Effector CD4-positive, alpha-beta T cell (primary cell): ENCODE measurements around the gene C11orf52.
A peak's percentile ranks its signal among the peaks of the same experiment; 100 is the strongest.
"Not testable (repeated sequence)": the region's sequence is repeated elsewhere in the genome, so short reads cannot be mapped to it uniquely, and the experiment has no call there.

Experiments used
- DNase-seq: peaks from one replicate; pipeline ENCODE4 v3.0.0-alpha.2; 2020

The C11orf52 gene

GRCh38 chr11:111913031-111913861 is 5.5 kb upstream of the C11orf52 start:
- no peak for DNase-seq

- DNase-seq, result no peak
Measured at GRCh38 chr11:111913997-111914396, 4.7 kb upstream of the C11orf52 start.

DNA sequence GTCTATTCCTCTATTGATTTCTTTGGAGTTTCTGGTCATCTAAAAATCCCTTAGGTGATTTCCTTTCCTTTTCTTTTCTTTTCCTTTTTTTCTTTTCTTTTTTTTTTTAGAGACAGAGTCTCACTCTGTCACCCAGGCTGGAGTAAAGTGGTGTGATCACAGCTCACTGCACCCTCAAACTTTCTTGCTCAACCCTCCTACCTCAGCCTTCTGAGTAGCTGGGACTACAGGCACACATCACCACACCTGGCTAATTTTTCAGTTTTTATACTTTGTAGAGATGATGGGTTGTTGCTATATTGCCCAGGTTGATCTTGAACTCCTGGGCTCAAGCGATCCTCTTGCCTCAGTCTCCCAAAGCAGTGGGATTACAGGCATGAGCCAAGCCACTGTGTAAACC is 1.9 kb upstream of the C11orf52 start:
- DNase-seq, result no peak

- no peak for DNase-seq
Measured at GRCh38 chr11:111917312-111917711, 1.4 kb upstream of the C11orf52 start.

GRCh38 chr11:111917788-111918187 is 925 bp upstream of the C11orf52 start:
- DNase-seq, result no peak

DNA sequence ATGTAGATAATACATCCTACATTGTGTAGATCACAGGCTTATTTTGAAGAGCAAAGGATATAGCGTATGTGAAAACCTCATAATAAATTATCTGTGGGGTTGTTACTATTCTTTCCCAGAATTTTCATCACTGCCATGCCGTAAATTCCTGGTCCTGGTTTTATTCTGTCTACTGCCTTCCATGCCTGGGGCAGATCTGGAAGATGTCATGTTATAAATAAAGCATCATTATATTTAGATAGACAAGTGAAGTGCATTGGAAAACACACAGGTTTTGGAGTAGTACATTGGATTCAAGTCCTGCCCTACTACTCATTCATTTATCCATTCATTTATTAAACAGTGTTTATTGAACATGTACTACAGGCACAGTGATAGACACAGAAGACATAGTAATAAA is 2.2 kb downstream of the C11orf52 start:
- no peak for DNase-seq

GRCh38 chr11:111921541-111922230 is 3.0 kb downstream of the C11orf52 start:
- no peak for DNase-seq

DNA sequence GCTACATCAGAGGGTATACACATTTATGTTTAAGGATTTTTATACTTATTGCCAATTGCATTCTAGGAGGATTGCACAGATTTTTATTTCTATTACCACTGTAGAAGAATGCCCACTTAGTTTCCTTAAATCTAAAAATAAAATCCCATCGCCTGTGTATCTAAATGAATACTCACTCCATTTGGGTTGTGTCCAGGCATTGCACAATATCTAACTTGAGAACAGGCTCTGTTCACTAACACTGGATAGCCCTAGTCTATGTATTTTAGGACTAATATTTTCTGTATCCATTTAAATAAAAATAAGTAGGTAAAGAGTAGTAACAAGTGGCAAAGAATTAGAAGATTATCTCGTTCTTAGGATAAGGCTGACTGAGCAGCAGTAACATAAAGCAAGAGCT is 4.1 kb downstream of the C11orf52 start:
- no peak for DNase-seq

DNA sequence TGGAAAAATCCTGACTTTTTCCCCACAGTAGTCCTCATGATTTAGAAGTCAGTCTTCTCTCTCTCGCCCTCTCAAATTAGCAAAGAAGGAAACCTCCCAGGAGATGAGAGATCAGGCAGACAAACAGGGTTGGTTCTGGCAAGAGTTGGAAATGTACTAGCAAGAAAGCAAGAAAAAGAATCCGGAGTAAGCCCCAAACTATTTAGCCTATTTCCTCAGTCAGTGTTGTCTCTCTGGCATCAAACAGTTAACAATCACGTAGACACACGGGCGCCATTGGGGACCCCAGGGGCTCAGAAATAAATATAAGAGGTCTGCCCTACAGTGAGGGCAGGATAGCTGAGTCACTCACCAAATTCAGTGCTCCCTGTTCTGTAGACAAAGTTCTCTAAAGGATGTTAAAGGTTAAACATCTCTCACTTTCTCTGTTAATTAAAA is 4.7 kb downstream of the C11orf52 start:
- DNase-seq, result no peak

- no peak for DNase-seq
Measured at GRCh38 chr11:111923951-111924350, 5.2 kb downstream of the C11orf52 start.

DNA sequence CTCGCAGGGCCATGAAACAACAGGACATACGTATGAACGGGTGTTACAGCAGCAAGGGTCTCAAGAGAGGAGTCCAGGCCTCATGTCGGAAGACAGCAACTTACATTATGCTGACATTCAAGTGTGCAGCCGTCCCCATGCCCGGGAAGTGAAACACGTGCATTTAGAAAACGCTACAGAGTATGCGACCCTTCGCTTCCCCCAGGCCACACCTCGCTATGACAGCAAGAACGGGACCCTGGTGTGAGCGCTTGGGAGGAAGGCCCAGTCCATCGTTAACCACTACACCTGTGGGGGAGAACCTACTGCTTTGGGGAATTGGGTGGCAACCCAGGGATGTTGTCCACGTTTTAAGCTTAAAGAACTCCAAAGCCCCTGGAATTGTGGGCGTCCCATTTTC is 7.2 kb downstream of the C11orf52 start:
- DNase-seq, result no peak

- DNase-seq, result peak; percentile 91
Measured at GRCh38 chr11:111926505-111927391, 8.0 kb downstream of the C11orf52 start.

- no peak for DNase-seq
Measured at GRCh38 chr11:111930472-111930871, 11.8 kb downstream of the C11orf52 start.

DNA sequence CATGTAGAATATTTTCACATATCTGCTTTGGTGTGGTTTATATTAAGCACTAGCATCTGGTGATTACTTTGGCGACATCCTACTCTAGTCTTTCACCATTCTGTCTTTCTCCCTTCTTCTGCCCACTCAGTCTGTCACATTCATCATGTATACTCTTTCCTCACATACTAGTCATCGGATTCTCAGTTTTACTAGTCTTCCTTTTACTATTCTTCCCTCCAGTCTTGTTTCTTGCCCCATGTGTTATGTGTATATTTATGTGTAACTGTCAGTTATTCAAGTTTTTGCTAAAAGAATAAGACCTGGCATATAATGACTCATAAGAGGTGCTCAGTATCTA is 13.9 kb downstream of the C11orf52 start:
- no peak for DNase-seq

DNA sequence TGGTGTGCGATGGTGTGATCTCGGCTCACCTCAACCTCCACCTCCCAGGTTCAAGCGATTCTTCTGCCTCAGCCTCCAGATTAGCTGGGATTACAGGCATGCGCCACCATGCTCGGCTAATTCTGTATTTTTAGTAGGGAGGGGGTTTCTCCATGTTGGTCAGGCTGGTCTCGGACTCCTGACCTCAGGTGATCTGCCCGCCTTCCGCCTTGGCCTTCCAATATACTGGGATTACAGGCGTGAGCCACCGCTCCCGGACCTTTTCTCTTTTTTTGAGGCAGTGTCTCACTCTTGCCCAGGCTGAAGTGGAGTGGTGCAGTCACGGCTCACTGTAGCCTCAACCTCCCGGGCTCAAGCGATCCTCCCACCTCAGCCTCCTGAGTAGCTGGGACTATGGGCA is 14.5 kb downstream of the C11orf52 start:
- not testable (repeated sequence) for DNase-seq

DNA sequence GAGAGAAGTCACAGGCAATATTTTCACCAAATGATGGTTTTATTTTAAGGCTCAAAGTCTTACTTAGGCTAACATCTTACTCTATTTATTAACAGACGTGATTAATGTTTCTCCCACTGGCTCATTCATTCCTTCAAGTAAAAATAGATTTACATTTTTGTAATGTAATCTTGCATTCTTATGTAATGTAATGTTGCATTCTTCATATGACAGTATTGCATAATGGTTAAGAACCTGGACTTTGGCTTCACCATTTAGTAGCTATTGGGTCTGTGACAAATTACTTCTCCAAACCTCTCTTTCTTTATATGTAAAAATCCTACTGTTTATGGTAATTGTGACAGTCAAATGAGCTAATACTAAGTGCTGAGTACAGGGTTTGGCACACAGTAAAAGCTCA is 15.2 kb downstream of the C11orf52 start:
- no peak for DNase-seq

GRCh38 chr11:111934306-111934705 is 15.6 kb downstream of the C11orf52 start:
- no peak for DNase-seq

GRCh38 chr11:111935317-111936039 is 16.8 kb downstream of the C11orf52 start:
- no peak for DNase-seq

DNA sequence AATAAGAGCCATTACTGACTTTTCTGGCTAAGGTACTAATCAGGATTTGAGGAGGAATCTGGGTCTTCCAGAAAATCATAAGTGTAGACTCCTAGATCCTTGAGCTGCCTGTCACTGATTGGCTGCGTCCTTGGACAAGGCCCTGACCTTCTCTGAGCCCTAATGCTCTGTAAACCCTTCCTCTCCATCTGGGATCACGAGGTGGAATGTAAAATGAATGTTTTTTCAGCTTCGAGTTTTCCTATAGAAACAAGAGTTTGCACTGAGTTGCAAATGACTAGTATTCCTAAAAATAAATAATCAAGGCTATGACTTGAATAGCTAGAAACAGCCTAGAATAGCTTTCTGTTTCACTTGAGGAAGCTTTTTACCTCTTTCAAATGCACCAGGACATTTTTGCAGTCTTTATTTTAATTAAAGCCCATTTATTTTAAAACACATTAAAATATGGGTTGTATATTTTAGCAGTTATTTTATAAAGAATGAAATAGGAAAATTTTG is 17.4 kb downstream of the C11orf52 start:
- DNase-seq, result no peak

DNA sequence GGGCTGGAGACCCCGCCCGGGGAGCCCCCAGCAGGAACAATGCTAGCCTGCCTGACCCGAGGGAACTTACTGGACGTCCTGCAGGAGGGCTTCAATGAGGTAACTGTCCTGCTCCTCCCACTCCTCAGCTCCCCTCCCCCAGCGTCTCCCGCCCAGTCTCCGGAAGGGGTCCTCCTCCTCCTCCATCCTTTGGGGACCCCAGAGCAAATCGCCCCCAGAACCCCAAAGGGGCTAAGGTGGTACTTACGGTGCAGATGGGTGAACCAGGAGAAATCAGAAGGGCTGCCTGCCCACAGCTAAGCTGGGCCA is 18.7 kb downstream of the C11orf52 start:
- no peak for DNase-seq

DNA sequence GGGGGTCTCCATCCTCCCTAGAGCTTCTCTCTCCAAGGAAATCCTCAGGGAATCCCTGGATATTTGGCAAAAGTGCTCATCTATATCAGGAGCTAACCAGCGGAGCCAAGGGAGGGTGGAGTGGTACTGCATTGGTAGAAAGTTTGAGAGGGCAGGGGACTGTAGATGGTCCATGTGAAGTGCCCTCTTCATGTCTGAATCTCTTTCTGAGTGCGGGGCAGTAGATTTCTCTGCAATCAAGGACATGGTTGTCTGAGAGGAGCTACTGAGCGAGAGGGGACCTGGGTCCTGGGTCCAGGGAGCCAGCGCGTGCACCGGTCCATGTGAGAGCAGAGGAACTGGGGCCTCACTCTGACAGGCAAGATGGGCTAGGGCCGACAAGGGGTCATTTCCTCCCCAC is 19.1 kb downstream of the C11orf52 start:
- no peak for DNase-seq

DNA sequence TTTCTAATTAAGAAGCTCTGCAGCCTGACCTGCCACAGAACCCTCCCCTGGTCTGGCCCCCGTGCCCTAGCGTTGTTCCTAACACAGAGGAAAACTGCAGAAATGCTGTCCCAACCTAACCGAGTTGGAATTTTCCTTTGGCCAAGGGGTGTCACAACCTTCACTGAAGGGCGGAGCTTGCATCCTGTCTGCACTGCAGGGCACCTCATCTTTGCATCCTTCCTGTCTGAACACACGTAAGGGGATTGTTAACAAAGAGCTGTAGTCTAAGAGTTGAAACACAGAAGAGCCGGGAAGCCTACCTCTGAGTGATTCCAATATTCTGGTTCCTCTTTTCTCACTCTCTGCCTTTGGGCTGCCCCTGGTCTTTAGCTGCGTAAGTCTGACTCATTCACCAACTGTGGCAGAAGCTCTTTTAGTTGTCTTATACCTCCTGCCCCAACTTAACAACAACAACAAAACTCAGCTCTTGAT is 20.0 kb downstream of the C11orf52 start:
- DNase-seq, result no peak
